HL-60 (cell line): ENCODE data around the gene TMEM238L.

Experiments
- POLR2AphosphoS5 ChIP-seq: IDR thresholded peaks from 2 replicates; pipeline ENCODE4 v1.6.1; 2012; ENCODE audit warnings: low read depth
- TF ChIP-seq, protein P1 (sequence below): IDR thresholded peaks from one replicate; pipeline ENCODE4 v1.5.1; 2011; ENCODE audit warnings: low read length, control low read depth, inconsistent platforms; ENCODE audit not compliant: insufficient read depth
- TF ChIP-seq, protein P2 (sequence below): IDR thresholded peaks from 2 replicates; pipeline ENCODE4 v1.6.1; 2012; ENCODE audit warnings: low read depth; ENCODE audit not compliant: insufficient replicate concordance

GRCh38 chr17:10754109-10754508 lies 49.8 kb downstream of the TMEM238L start:
- TF ChIP-seq, protein P1, sequence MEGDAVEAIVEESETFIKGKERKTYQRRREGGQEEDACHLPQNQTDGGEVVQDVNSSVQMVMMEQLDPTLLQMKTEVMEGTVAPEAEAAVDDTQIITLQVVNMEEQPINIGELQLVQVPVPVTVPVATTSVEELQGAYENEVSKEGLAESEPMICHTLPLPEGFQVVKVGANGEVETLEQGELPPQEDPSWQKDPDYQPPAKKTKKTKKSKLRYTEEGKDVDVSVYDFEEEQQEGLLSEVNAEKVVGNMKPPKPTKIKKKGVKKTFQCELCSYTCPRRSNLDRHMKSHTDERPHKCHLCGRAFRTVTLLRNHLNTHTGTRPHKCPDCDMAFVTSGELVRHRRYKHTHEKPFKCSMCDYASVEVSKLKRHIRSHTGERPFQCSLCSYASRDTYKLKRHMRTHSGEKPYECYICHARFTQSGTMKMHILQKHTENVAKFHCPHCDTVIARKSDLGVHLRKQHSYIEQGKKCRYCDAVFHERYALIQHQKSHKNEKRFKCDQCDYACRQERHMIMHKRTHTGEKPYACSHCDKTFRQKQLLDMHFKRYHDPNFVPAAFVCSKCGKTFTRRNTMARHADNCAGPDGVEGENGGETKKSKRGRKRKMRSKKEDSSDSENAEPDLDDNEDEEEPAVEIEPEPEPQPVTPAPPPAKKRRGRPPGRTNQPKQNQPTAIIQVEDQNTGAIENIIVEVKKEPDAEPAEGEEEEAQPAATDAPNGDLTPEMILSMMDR, result no peak
- TF ChIP-seq, protein P2, sequence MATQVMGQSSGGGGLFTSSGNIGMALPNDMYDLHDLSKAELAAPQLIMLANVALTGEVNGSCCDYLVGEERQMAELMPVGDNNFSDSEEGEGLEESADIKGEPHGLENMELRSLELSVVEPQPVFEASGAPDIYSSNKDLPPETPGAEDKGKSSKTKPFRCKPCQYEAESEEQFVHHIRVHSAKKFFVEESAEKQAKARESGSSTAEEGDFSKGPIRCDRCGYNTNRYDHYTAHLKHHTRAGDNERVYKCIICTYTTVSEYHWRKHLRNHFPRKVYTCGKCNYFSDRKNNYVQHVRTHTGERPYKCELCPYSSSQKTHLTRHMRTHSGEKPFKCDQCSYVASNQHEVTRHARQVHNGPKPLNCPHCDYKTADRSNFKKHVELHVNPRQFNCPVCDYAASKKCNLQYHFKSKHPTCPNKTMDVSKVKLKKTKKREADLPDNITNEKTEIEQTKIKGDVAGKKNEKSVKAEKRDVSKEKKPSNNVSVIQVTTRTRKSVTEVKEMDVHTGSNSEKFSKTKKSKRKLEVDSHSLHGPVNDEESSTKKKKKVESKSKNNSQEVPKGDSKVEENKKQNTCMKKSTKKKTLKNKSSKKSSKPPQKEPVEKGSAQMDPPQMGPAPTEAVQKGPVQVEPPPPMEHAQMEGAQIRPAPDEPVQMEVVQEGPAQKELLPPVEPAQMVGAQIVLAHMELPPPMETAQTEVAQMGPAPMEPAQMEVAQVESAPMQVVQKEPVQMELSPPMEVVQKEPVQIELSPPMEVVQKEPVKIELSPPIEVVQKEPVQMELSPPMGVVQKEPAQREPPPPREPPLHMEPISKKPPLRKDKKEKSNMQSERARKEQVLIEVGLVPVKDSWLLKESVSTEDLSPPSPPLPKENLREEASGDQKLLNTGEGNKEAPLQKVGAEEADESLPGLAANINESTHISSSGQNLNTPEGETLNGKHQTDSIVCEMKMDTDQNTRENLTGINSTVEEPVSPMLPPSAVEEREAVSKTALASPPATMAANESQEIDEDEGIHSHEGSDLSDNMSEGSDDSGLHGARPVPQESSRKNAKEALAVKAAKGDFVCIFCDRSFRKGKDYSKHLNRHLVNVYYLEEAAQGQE, result no peak
- no peak for TF ChIP-seq POLR2AphosphoS5
